WTC11 (cell line): ENCODE results near the gene SYMPK. TPM values are rescaled to one million over a fixed set of nuclear protein-coding genes. Genes with fewer than 3 reads are reported as not detected.

Experiments used
- ATAC-seq: fragments of 200-7000 bp; cut with Tn5 transposase; 2 replicates; pipeline ENCODE4 v1.10.0; 2021; ENCODE audit warnings: mild to moderate bottlenecking, moderate library complexity
- CTCF ChIA-PET: fragments of 300-600 bp; sonication (Branson Sonifier 250); formaldehyde crosslinking; loops from one replicate; lab custom pipeline; 2021; ENCODE audit warnings: antibody characterized with exemption; lab: Charles Lee
- POLR2A ChIA-PET: fragments of 350-600 bp; sonication (Branson Sonifier 250); formaldehyde crosslinking; loops from one replicate; lab custom pipeline; 2021; ENCODE audit warnings: antibody characterized with exemption; lab: Charles Lee
- DNase-seq: peaks from one replicate; pipeline ENCODE4 v3.0.0; 2021; ENCODE audit warnings: low spot score
- H3K27ac Mint-ChIP-seq: 2 replicates; pipeline ENCODE4 v1.8.0; 2021; ENCODE audit warnings: mixed read lengths
- H3K27me3 Mint-ChIP-seq: 2 replicates; pipeline ENCODE4 v1.8.0; 2021; ENCODE audit warnings: low read depth, mild to moderate bottlenecking, moderate library complexity, mixed read lengths
- H3K36me3 Mint-ChIP-seq: 2 replicates; pipeline ENCODE4 v1.8.0; 2021; ENCODE audit warnings: mixed read lengths
- H3K4me1 Mint-ChIP-seq: 2 replicates; pipeline ENCODE4 v1.8.0; 2022; ENCODE audit warnings: mixed read lengths
- H3K4me3 Mint-ChIP-seq: 2 replicates; pipeline ENCODE4 v1.8.0; 2021; ENCODE audit warnings: mild to moderate bottlenecking, moderate library complexity, mixed read lengths
- H3K9me3 Mint-ChIP-seq: 2 replicates; pipeline ENCODE4 v1.8.0; 2021; ENCODE audit warnings: mixed read lengths
- ATF1 ChIP-seq: sonication (generic); formaldehyde crosslinking; IDR thresholded peaks from 2 replicates; pipeline ENCODE4 v1.8.1; 2023; ENCODE audit warnings: mild to moderate bottlenecking, moderate library complexity, missing genetic modification reagents
- CBFB ChIP-seq: sonication (generic); formaldehyde crosslinking; IDR thresholded peaks from 2 replicates; pipeline ENCODE4 v1.8.1; 2022; ENCODE audit warnings: mild to moderate bottlenecking, low read depth, missing genetic modification reagents
- CREB1 ChIP-seq: sonication (generic); formaldehyde crosslinking; IDR thresholded peaks from 2 replicates; pipeline ENCODE4 v1.8.0; 2023; ENCODE audit warnings: mild to moderate bottlenecking, missing genetic modification reagents
- EMX1 ChIP-seq: fragments of 250-450 bp; sonication (Bioruptor Pico); IDR thresholded peaks from 2 replicates; pipeline ENCODE4 v1.8.0; 2021; ENCODE audit warnings: mild to moderate bottlenecking
- JAZF1 ChIP-seq: fragments of 250-450 bp; sonication (Bioruptor Pico); IDR thresholded peaks from 2 replicates; pipeline ENCODE4 v1.9.0; 2021; ENCODE audit warnings: moderate library complexity, mild to moderate bottlenecking, inconsistent platforms
- KAT7 ChIP-seq: sonication (generic); formaldehyde crosslinking; IDR thresholded peaks from 2 replicates; pipeline ENCODE4 v1.8.1; 2023; ENCODE audit warnings: missing genetic modification reagents, mild to moderate bottlenecking, borderline replicate concordance
- MYBL2 ChIP-seq: sonication (generic); formaldehyde crosslinking; IDR thresholded peaks from 2 replicates; pipeline ENCODE4 v1.8.1; 2023; ENCODE audit warnings: mild to moderate bottlenecking, moderate library complexity, missing genetic modification reagents
- NFE2L1 ChIP-seq: sonication (generic); formaldehyde crosslinking; IDR thresholded peaks from 2 replicates; pipeline ENCODE4 v1.8.1; 2023; ENCODE audit warnings: missing genetic modification reagents
- NFYB ChIP-seq: sonication (generic); formaldehyde crosslinking; conservative IDR thresholded peaks from 2 replicates; pipeline ENCODE4 v1.8.0; 2022; ENCODE audit warnings: low read depth, missing genetic modification reagents
- NR2C2 ChIP-seq: sonication (generic); formaldehyde crosslinking; IDR thresholded peaks from 2 replicates; pipeline ENCODE4 v1.8.0; 2022; ENCODE audit warnings: mild to moderate bottlenecking, missing genetic modification reagents
- PRRX2 ChIP-seq: fragments of 250-450 bp; sonication (Bioruptor Pico); IDR thresholded peaks from 2 replicates; pipeline ENCODE4 v1.8.0; 2021; ENCODE audit warnings: mild to moderate bottlenecking
- RORB ChIP-seq: fragments of 250-450 bp; sonication (Bioruptor Pico); IDR thresholded peaks from 2 replicates; pipeline ENCODE4 v1.9.0; 2021; ENCODE audit warnings: mild to moderate bottlenecking
- SMAD3 ChIP-seq: sonication (generic); formaldehyde crosslinking; IDR thresholded peaks from 2 replicates; pipeline ENCODE4 v1.8.0; 2022; ENCODE audit warnings: missing genetic modification reagents, mild to moderate bottlenecking, borderline replicate concordance
- SP1 ChIP-seq: sonication (generic); formaldehyde crosslinking; conservative IDR thresholded peaks from 2 replicates; pipeline ENCODE4 v1.8.1; 2022; ENCODE audit warnings: missing genetic modification reagents
- TCF7 ChIP-seq: sonication (generic); formaldehyde crosslinking; IDR thresholded peaks from 2 replicates; pipeline ENCODE4 v1.8.0; 2022; ENCODE audit warnings: mild to moderate bottlenecking, low read depth, missing genetic modification reagents, moderate library complexity
- ZNF671 ChIP-seq: fragments of 250-450 bp; sonication (Bioruptor Pico); IDR thresholded peaks from 2 replicates; pipeline ENCODE4 v1.8.0; 2021; ENCODE audit warnings: mild to moderate bottlenecking
- total RNA-seq: library from RNA; stranded (reverse); gene quantifications from 3 replicates; pipeline ENCODE4 v1.2.3, GENCODE V29; 2021
- TF ChIP-seq, protein P1 (sequence below): sonication (generic); formaldehyde crosslinking; IDR thresholded peaks from 2 replicates; pipeline ENCODE4 v1.8.1; 2023; ENCODE audit warnings: mild to moderate bottlenecking, moderate library complexity, missing genetic modification reagents
- TF ChIP-seq, protein P2 (sequence below): fragments of 250-450 bp; sonication (Bioruptor Pico); IDR thresholded peaks from 2 replicates; pipeline ENCODE4 v2.1.2; 2022; ENCODE audit warnings: mild to moderate bottlenecking, moderate library complexity
- TF ChIP-seq, protein P3 (sequence below): fragments of 250-450 bp; sonication (Bioruptor Pico); IDR thresholded peaks from 2 replicates; pipeline ENCODE4 v1.8.0; 2021; ENCODE audit warnings: mild to moderate bottlenecking
- TF ChIP-seq, protein P4 (sequence below): sonication (generic); formaldehyde crosslinking; IDR thresholded peaks from 2 replicates; pipeline ENCODE4 v1.8.0; 2023; ENCODE audit warnings: mild to moderate bottlenecking, missing genetic modification reagents
- TF ChIP-seq, protein P5 (sequence below): sonication (generic); formaldehyde crosslinking; IDR thresholded peaks from 2 replicates; pipeline ENCODE4 v1.8.1; 2022; ENCODE audit warnings: low read depth, missing genetic modification reagents, borderline replicate concordance
- TF ChIP-seq, protein P6 (sequence below): fragments of 200-600 bp; IDR thresholded peaks from 2 replicates; pipeline ENCODE4 v1.8.0; 2022; ENCODE audit warnings: antibody characterized with exemption
- TF ChIP-seq, protein P7 (sequence below): sonication (generic); formaldehyde crosslinking; IDR thresholded peaks from 2 replicates; pipeline ENCODE4 v1.8.0; 2023; ENCODE audit warnings: missing genetic modification reagents
- TF ChIP-seq, protein P8 (sequence below): fragments of 250-450 bp; sonication (Bioruptor Pico); IDR thresholded peaks from 2 replicates; pipeline ENCODE4 v1.9.0; 2021; ENCODE audit warnings: mild to moderate bottlenecking

The SYMPK gene
- total RNA-seq, 1 experiment from 2014 or later = 106 TPM

DNA sequence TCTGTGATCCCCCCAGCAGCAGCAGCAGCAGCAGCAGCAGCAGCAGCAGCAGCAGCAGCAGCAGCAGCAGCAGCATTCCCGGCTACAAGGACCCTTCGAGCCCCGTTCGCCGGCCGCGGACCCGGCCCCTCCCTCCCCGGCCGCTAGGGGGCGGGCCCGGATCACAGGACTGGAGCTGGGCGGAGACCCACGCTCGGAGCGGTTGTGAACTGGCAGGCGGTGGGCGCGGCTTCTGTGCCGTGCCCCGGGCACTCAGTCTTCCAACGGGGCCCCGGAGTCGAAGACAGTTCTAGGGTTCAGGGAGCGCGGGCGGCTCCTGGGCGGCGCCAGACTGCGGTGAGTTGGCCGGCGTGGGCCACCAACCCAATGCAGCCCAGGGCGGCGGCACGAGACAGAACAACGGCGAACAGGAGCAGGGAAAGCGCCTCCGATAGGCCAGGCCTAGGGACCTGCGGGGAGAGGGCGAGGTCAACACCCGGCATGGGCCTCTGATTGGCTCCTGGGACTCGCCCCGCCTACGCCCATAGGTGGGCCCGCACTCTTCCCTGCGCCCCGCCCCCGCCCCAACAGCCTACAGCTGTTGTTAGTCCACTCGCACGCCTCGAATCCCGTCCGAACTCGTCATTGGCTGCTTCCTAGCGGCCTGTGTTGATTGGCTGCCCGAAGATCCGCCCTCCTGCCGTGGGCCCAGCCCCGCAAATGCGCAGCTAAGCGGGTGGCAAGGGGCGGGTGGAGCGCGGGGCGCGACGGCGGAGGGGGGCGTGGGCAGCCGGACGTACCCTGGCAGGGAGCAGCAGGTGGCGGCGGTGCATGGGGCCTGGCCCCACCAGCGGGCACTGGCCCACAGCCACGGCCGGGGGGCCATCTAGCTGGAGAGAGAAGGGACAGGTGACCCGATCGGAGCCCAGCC, 92.5 kb downstream of the SYMPK start:
- ChIA-PET POLR2A (interaction anchor here (0.5 to 4.8 kb wide), 20 partner anchors 7 to 232 kb away, joined by 3 to 115 read pairs (median 5); partner anchors contain the start of genes DMPK, FBXO46, IRF2BP1 and QPCTL), CTCF (interaction anchor here (0.5 to 5.6 kb wide), 46 partner anchors 7 to 1154 kb away, joined by 3 to 175 read pairs (median 5); partner anchors contain the start of genes DMPK, DMWD, FBXO46 and FOSB)
- H3K4me1 Mint-ChIP-seq = peaks cover 13% of the 10 kb centered on the region
- H3K27me3 Mint-ChIP-seq = peaks cover 5% of the 10 kb centered on the region; the same call in 1 of the 2 replicates
- DNase-seq (peak; percentile 97), ATAC-seq (peak; percentile 73)
- peaks cover 6% of the 10 kb centered on the region; the same call in 1 of the 2 replicates for H3K36me3 Mint-ChIP-seq
- peak overlapping the region; percentile 97 for H3K4me3 Mint-ChIP-seq
- no peaks in the 10 kb centered on the region for H3K9me3 Mint-ChIP-seq
- peak overlapping the region; percentile 97 for H3K27ac Mint-ChIP-seq
- TF ChIP-seq NR2C2 (CRISPR knock-in tag) (no peak), PRRX2 (CRISPR knock-in tag) (peak; percentile 84), CBFB (CRISPR knock-in tag) (peak; percentile 50; the same call in 1 of the 2 replicates), EMX1 (CRISPR knock-in tag) (peak; percentile 71; the same call in 1 of the 2 replicates), JAZF1 (no peak), SMAD3 (0 out of 2 replicates have a peak, but pooled peaks have one; percentile 47), MYBL2 (0 out of 2 replicates have a peak, but pooled peaks have one; percentile 14), ZNF671 (CRISPR knock-in tag) (peak; percentile 57; the same call in 1 of the 2 replicates), RORB (CRISPR knock-in tag) (no peak), TCF7 (CRISPR knock-in tag) (no peak), KAT7 (CRISPR knock-in tag) (no peak), NFE2L1 (CRISPR knock-in tag) (peak; percentile 50; the same call in 1 of the 2 replicates), NFYB (CRISPR knock-in tag) (peak; percentile 86), ATF1 (CRISPR knock-in tag) (no peak), CREB1 (CRISPR knock-in tag) (peak; percentile 20; the same call in 1 of the 2 replicates), SP1 (CRISPR knock-in tag) (peak; percentile 92)
- TF ChIP-seq, protein P1, sequence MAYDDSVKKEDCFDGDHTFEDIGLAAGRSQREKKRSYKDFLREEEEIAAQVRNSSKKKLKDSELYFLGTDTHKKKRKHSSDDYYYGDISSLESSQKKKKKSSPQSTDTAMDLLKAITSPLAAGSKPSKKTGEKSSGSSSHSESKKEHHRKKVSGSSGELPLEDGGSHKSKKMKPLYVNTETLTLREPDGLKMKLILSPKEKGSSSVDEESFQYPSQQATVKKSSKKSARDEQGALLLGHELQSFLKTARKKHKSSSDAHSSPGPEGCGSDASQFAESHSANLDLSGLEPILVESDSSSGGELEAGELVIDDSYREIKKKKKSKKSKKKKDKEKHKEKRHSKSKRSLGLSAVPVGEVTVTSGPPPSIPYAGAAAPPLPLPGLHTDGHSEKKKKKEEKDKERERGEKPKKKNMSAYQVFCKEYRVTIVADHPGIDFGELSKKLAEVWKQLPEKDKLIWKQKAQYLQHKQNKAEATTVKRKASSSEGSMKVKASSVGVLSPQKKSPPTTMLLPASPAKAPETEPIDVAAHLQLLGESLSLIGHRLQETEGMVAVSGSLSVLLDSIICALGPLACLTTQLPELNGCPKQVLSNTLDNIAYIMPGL (CRISPR knock-in tag) = peak; percentile 52; the same call in 1 of the 2 replicates
- TF ChIP-seq, protein P2, sequence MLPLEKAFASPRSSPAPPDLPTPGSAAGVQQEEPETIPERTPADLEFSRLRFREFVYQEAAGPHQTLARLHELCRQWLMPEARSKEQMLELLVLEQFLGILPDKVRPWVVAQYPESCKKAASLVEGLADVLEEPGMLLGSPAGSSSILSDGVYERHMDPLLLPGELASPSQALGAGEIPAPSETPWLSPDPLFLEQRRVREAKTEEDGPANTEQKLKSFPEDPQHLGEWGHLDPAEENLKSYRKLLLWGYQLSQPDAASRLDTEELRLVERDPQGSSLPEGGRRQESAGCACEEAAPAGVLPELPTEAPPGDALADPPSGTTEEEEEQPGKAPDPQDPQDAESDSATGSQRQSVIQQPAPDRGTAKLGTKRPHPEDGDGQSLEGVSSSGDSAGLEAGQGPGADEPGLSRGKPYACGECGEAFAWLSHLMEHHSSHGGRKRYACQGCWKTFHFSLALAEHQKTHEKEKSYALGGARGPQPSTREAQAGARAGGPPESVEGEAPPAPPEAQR (CRISPR knock-in tag) = no peak
- TF ChIP-seq, protein P3, sequence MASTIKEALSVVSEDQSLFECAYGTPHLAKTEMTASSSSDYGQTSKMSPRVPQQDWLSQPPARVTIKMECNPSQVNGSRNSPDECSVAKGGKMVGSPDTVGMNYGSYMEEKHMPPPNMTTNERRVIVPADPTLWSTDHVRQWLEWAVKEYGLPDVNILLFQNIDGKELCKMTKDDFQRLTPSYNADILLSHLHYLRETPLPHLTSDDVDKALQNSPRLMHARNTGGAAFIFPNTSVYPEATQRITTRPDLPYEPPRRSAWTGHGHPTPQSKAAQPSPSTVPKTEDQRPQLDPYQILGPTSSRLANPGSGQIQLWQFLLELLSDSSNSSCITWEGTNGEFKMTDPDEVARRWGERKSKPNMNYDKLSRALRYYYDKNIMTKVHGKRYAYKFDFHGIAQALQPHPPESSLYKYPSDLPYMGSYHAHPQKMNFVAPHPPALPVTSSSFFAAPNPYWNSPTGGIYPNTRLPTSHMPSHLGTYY (CRISPR knock-in tag) = peak; percentile 54
- TF ChIP-seq, protein P4, sequence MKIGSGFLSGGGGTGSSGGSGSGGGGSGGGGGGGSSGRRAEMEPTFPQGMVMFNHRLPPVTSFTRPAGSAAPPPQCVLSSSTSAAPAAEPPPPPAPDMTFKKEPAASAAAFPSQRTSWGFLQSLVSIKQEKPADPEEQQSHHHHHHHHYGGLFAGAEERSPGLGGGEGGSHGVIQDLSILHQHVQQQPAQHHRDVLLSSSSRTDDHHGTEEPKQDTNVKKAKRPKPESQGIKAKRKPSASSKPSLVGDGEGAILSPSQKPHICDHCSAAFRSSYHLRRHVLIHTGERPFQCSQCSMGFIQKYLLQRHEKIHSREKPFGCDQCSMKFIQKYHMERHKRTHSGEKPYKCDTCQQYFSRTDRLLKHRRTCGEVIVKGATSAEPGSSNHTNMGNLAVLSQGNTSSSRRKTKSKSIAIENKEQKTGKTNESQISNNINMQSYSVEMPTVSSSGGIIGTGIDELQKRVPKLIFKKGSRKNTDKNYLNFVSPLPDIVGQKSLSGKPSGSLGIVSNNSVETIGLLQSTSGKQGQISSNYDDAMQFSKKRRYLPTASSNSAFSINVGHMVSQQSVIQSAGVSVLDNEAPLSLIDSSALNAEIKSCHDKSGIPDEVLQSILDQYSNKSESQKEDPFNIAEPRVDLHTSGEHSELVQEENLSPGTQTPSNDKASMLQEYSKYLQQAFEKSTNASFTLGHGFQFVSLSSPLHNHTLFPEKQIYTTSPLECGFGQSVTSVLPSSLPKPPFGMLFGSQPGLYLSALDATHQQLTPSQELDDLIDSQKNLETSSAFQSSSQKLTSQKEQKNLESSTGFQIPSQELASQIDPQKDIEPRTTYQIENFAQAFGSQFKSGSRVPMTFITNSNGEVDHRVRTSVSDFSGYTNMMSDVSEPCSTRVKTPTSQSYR (CRISPR knock-in tag) = 0 out of 2 replicates have a peak, but pooled peaks have one; percentile 28
- TF ChIP-seq, protein P5, sequence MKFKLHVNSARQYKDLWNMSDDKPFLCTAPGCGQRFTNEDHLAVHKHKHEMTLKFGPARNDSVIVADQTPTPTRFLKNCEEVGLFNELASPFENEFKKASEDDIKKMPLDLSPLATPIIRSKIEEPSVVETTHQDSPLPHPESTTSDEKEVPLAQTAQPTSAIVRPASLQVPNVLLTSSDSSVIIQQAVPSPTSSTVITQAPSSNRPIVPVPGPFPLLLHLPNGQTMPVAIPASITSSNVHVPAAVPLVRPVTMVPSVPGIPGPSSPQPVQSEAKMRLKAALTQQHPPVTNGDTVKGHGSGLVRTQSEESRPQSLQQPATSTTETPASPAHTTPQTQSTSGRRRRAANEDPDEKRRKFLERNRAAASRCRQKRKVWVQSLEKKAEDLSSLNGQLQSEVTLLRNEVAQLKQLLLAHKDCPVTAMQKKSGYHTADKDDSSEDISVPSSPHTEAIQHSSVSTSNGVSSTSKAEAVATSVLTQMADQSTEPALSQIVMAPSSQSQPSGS = 0 out of 2 replicates have a peak, but pooled peaks have one; percentile 33
- TF ChIP-seq, protein P6, sequence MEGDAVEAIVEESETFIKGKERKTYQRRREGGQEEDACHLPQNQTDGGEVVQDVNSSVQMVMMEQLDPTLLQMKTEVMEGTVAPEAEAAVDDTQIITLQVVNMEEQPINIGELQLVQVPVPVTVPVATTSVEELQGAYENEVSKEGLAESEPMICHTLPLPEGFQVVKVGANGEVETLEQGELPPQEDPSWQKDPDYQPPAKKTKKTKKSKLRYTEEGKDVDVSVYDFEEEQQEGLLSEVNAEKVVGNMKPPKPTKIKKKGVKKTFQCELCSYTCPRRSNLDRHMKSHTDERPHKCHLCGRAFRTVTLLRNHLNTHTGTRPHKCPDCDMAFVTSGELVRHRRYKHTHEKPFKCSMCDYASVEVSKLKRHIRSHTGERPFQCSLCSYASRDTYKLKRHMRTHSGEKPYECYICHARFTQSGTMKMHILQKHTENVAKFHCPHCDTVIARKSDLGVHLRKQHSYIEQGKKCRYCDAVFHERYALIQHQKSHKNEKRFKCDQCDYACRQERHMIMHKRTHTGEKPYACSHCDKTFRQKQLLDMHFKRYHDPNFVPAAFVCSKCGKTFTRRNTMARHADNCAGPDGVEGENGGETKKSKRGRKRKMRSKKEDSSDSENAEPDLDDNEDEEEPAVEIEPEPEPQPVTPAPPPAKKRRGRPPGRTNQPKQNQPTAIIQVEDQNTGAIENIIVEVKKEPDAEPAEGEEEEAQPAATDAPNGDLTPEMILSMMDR = peak; percentile 98
- TF ChIP-seq, protein P7, sequence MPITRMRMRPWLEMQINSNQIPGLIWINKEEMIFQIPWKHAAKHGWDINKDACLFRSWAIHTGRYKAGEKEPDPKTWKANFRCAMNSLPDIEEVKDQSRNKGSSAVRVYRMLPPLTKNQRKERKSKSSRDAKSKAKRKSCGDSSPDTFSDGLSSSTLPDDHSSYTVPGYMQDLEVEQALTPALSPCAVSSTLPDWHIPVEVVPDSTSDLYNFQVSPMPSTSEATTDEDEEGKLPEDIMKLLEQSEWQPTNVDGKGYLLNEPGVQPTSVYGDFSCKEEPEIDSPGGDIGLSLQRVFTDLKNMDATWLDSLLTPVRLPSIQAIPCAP (CRISPR knock-in tag) = 0 out of 2 replicates have a peak, but pooled peaks have one; percentile 6
- TF ChIP-seq, protein P8, sequence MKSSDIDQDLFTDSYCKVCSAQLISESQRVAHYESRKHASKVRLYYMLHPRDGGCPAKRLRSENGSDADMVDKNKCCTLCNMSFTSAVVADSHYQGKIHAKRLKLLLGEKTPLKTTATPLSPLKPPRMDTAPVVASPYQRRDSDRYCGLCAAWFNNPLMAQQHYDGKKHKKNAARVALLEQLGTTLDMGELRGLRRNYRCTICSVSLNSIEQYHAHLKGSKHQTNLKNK (CRISPR knock-in tag) = peak; percentile 91
